Measurements from ENCODE around the gene FAM53A. TPM values are rescaled to one million over a fixed set of nuclear protein-coding genes. Genes with fewer than 3 reads are reported as not detected.

FAM53A gene
- total RNA-seq, 2 donors from 2014 or later = 0.66 to 2.3 TPM

- peak in 3 of 4 donors; percentile 54 to 60 (median 56) for DNase-seq
- Histone ChIP-seq H3K4me1 (peaks cover 59% of the 10 kb centered on the region), H3K4me3 (peak overlapping the region; percentile 50 to 60), H3K9me3 (no peaks in the 10 kb centered on the region), H3K36me3 (replicated peaks in 1 of 2; ENCODE audit: insufficient read depth in 1 of 2, low read depth in 2 of 2) (no peaks in the 10 kb centered on the region), H3K27me3 (no peaks in the 10 kb centered on the region), H3K27ac (peak overlapping the region; percentile 92 to 97 (median 94))
- TF ChIP-seq POLR2A (IDR thresholded peaks at IDR 0.05) (peak; percentile 57 to 63 (median 60)), CTCF (IDR thresholded peaks at IDR 0.05) (no peak)
- intact Hi-C loops (cut with DNase I) = loop anchor here (5.0 kb wide), 1 partner anchor 368 kb away; no protein-coding TSS in a partner anchor
- 1 to 2% methylated on average over 5 to 76 of the region's 79 CpGs for WGBS, 2 donors
- peak; percentile 22 for ATAC-seq
Observed at GRCh38 chr4:1720163-1720983, 36.3 kb upstream of the FAM53A start.

DNA sequence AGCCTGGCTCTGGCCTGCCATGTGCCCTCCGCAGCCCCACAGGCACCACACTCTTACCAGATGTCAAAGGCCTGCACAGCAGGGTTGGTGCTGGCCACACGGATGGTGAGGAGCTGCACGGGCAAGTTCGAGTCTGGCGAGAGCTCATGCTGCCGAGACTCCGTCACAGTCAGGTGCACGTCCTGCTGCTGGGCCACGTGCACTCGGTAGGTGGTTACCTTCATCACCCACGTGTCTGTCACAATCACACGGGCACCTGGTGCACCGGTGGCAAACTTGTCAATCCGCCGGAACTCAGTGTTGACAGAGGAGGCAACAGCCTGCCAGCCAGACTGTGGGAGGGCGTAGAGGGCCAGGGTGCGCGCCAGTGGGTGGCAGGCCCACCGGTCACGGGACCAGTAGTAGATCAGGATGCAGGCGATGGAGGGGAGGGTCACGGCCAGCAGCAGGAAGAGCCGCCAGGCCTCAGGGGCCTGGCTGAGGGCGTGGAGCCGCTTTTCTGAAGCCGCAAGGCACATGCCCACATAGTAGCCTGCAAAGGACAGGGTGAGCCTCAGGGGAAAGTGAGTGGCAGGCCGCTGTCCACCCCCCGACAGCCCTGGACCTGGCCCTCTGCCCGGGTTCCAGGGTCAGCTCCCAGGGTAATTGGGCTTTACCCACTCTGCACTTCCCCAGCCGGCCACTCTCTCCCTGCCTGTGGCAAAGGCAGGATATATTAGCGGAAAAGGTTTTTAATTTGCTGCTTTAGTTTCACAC, 34.2 kb upstream of the FAM53A start:
- no peaks in the 10 kb centered on the region for H3K27me3 ChIP-seq
- WGBS, 2 donors = 30 to 33% methylated on average over 12 to 28 of the region's 31 CpGs
- DNase-seq (peak; percentile 74 to 90 (median 88)), ATAC-seq (peak; percentile 6)
- intact Hi-C loops (cut with DNase I) = no loop called here
- peaks cover 78% of the 10 kb centered on the region for H3K4me1 ChIP-seq
- TF ChIP-seq POLR2A (IDR thresholded peaks at IDR 0.05) (peak; percentile 19 to 39 (median 30)), CTCF (IDR thresholded peaks at IDR 0.05) (no peak)
- no peaks in the 10 kb centered on the region for H3K36me3 ChIP-seq (replicated peaks in 1 of 2; ENCODE audit: insufficient read depth in 1 of 2, low read depth in 2 of 2)
- H3K4me3 ChIP-seq = no peak overlapping the region
- peak overlapping the region; percentile 68 to 97 (median 85) for H3K27ac ChIP-seq
- no peaks in the 10 kb centered on the region for H3K9me3 ChIP-seq

DNA sequence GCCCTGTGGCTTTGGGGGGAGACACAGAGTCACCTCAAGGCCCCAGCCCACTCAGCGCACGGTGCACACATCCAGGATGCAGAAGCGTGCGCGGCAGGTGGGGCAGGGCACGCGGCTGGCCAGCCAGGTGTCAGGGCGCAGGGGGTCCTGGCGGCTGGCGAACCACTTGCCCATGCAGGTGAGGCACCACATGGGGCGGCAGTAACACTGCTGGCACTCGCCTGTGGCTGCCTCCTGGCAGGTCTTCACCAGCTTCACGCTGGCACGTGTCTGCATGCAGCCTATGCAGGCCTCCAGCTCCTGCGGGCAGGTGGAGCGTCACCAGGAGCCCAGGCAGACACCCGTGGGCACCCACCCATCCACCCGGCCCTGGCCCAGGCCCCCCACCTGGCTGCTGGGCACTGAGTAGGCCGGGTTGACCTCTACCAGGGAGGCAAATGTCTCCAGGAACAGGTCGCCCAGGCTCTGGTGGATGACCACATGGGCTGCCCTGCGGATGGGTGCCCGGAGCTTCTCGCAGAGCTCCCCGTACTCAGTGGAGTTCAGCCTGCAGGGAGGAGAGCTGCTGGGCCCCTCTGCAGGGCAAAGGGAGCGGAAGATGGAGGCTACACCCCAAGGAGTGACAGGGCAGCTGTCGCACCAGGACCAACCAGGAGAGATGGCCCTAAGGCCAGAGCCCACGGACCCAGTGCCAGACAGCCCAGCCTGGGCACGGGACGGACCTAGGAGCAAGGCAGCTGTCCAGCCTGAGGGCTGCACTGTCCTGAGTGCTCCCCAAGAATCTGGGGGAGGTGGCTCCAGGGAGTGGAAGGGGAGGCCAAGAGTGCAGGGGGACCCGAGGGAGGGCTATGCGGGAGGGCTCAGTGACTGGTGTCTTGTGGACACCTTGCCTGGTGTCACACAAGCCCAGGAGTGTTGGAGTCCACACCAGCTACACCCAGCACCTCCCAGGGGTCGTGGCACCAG, 33.3 kb upstream of the FAM53A start:
- H3K36me3 ChIP-seq (replicated peaks in 1 of 2; ENCODE audit: insufficient read depth in 1 of 2, low read depth in 2 of 2) = no peaks in the 10 kb centered on the region
- ATAC-seq = no peak
- no peaks in the 10 kb centered on the region for H3K9me3 ChIP-seq
- no peak for TF ChIP-seq CTCF (IDR thresholded peaks at IDR 0.05)
- H3K27ac ChIP-seq = peak overlapping the region; percentile 68 to 97 (median 85)
- DNase-seq = no peak
- H3K4me3 ChIP-seq = no peak overlapping the region
- 84 to 90% methylated on average over 4 to 21 of the region's 32 CpGs for WGBS, 2 donors
- H3K27me3 ChIP-seq = no peaks in the 10 kb centered on the region
- intact Hi-C loops (cut with DNase I) = no loop called here
- H3K4me1 ChIP-seq = peaks cover 82% of the 10 kb centered on the region

GRCh38 chr4:1716065-1716945, 32.2 kb upstream of the FAM53A start:
- Histone ChIP-seq H3K27ac (no peak overlapping the region), H3K4me3 (no peak overlapping the region), H3K4me1 (peaks cover 73% of the 10 kb centered on the region), H3K27me3 (no peaks in the 10 kb centered on the region), H3K36me3 (replicated peaks in 1 of 2; ENCODE audit: insufficient read depth in 1 of 2, low read depth in 2 of 2) (no peaks in the 10 kb centered on the region), H3K9me3 (no peaks in the 10 kb centered on the region)
- WGBS, 2 donors = 81 to 91% methylated on average over 9 to 15 of the region's 15 CpGs
- TF ChIP-seq CTCF (IDR thresholded peaks at IDR 0.05) (no peak), POLR2A (IDR thresholded peaks at IDR 0.05) (peak in 1 of 3 donors; percentile 6)
- intact Hi-C loops (cut with DNase I) = no loop called here
- ATAC-seq = no peak
- no peak for DNase-seq
